ENCODE data around the gene SULT1E1. TPM values are rescaled to one million over a fixed set of nuclear protein-coding genes. Genes with fewer than 3 reads are reported as not detected.

SULT1E1 gene
- polyA plus RNA-seq, 1 donor (not counting 4 experiments of a cell fraction or from before 2014, with no cell fraction given): 4.6 TPM

- Histone ChIP-seq H3K27me3 (ENCODE audit: control insufficient read depth, extremely low read depth, insufficient read depth, low read length) (no peaks in the 10 kb centered on the region), H4K20me1 (ENCODE audit: control insufficient read depth, extremely low read depth, insufficient read depth, low read length) (no peaks in the 10 kb centered on the region), H3K36me3 (ENCODE audit: control insufficient read depth in 2 of 2, extremely low read depth in 1 of 2, insufficient read depth in 2 of 2, low read length in 2 of 2) (no peaks in the 10 kb centered on the region), H2AFZ (ENCODE audit: control insufficient read depth, low read length) (no peak overlapping the region), H3K4me3 (ENCODE audit: control insufficient read depth in 2 of 3, extremely low read depth in 1 of 3, insufficient read depth in 2 of 3, low read depth in 1 of 3, low read length in 3 of 3) (no peak overlapping the region), H3K27ac (ENCODE audit: control insufficient read depth, insufficient read depth, low read length) (no peak overlapping the region), H3K4me1 (ENCODE audit: control insufficient read depth, extremely low read depth, insufficient read depth, low read length) (peaks cover 3% of the 10 kb centered on the region), H3K9me1 (ENCODE audit: control insufficient read depth, extremely low read depth, insufficient read depth, low read length) (no peaks in the 10 kb centered on the region), H3K79me2 (ENCODE audit: control insufficient read depth, insufficient read depth, low read length) (no peaks in the 10 kb centered on the region), H3K9me3 (ENCODE audit: control insufficient read depth, low read depth, low read length) (no peaks in the 10 kb centered on the region), H3K9ac (ENCODE audit: control insufficient read depth, extremely low read depth, insufficient read depth, low read length) (no peak overlapping the region), H3K4me2 (ENCODE audit: control insufficient read depth, extremely low read depth, insufficient read depth, low read depth, low read length) (no peak overlapping the region)
- dilution Hi-C loops (cut with MboI; ENCODE audit: extremely low pct_ligation_motif_present, low sequenced_read_pairs): no loop called here
- FAIRE-seq: no peak
- TF ChIP-seq, protein P1, sequence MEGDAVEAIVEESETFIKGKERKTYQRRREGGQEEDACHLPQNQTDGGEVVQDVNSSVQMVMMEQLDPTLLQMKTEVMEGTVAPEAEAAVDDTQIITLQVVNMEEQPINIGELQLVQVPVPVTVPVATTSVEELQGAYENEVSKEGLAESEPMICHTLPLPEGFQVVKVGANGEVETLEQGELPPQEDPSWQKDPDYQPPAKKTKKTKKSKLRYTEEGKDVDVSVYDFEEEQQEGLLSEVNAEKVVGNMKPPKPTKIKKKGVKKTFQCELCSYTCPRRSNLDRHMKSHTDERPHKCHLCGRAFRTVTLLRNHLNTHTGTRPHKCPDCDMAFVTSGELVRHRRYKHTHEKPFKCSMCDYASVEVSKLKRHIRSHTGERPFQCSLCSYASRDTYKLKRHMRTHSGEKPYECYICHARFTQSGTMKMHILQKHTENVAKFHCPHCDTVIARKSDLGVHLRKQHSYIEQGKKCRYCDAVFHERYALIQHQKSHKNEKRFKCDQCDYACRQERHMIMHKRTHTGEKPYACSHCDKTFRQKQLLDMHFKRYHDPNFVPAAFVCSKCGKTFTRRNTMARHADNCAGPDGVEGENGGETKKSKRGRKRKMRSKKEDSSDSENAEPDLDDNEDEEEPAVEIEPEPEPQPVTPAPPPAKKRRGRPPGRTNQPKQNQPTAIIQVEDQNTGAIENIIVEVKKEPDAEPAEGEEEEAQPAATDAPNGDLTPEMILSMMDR (optimal IDR thresholded peaks at IDR 0.05 in 1 of 3, IDR thresholded peaks at IDR 0.05 in 1 of 3, conservative IDR thresholded peaks at IDR 0.05 in 1 of 3; ENCODE audit: extremely low read depth in 1 of 3, insufficient read depth in 2 of 3, low read length in 3 of 3): no peak
- no peak for TF ChIP-seq EZH2 (IDR thresholded peaks at IDR 0.05; ENCODE audit: low read length)
- no peak for DNase-seq (ENCODE audit: low read depth, low spot score)
Observed at GRCh38 chr4:69830192-69830559, 29.8 kb downstream of the SULT1E1 start.

DNA sequence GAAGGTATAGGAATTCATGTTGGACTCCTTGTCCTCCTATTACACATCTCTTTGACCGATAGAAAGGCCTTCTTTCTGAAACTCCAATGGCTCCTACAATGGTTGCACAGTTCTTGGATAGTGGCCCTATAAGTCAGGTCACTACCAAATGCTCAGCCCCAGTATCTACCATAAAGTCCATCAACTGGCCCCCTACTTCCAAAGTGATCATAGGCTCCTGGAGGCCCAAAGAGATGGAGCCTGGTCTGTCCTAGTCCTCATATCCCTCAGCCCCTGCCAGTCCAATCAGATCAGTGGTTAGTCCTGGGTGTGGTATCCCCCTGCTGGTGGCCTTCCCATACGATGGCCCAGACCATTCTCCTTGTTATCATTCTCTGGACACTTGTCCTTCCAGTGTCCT lies 30.3 kb downstream of the SULT1E1 start:
- dilution Hi-C loops (cut with MboI; ENCODE audit: extremely low pct_ligation_motif_present, low sequenced_read_pairs): no loop called here
- no peak overlapping the region for H3K27ac ChIP-seq (ENCODE audit: control insufficient read depth, insufficient read depth, low read length)
- no peak for FAIRE-seq

More for the DNA sequence above, 30.3 kb downstream of the SULT1E1 start:
- Histone ChIP-seq H3K4me1 (ENCODE audit: control insufficient read depth, extremely low read depth, insufficient read depth, low read length) (peaks cover 3% of the 10 kb centered on the region), H3K9me3 (ENCODE audit: control insufficient read depth, low read depth, low read length) (no peaks in the 10 kb centered on the region), H3K79me2 (ENCODE audit: control insufficient read depth, insufficient read depth, low read length) (no peaks in the 10 kb centered on the region), H3K9me1 (ENCODE audit: control insufficient read depth, extremely low read depth, insufficient read depth, low read length) (no peaks in the 10 kb centered on the region), H2AFZ (ENCODE audit: control insufficient read depth, low read length) (no peak overlapping the region), H3K4me2 (ENCODE audit: control insufficient read depth, extremely low read depth, insufficient read depth, low read depth, low read length) (no peak overlapping the region), H3K27me3 (ENCODE audit: control insufficient read depth, extremely low read depth, insufficient read depth, low read length) (no peaks in the 10 kb centered on the region), H3K36me3 (ENCODE audit: control insufficient read depth in 2 of 2, extremely low read depth in 1 of 2, insufficient read depth in 2 of 2, low read length in 2 of 2) (no peaks in the 10 kb centered on the region), H3K9ac (ENCODE audit: control insufficient read depth, extremely low read depth, insufficient read depth, low read length) (no peak overlapping the region), H4K20me1 (ENCODE audit: control insufficient read depth, extremely low read depth, insufficient read depth, low read length) (no peaks in the 10 kb centered on the region), H3K4me3 (ENCODE audit: control insufficient read depth in 2 of 3, extremely low read depth in 1 of 3, insufficient read depth in 2 of 3, low read depth in 1 of 3, low read length in 3 of 3) (no peak overlapping the region)
- DNase-seq (ENCODE audit: low read depth, low spot score): no peak
- TF ChIP-seq, protein P1 (optimal IDR thresholded peaks at IDR 0.05 in 1 of 3, IDR thresholded peaks at IDR 0.05 in 1 of 3, conservative IDR thresholded peaks at IDR 0.05 in 1 of 3; ENCODE audit: extremely low read depth in 1 of 3, insufficient read depth in 2 of 3, low read length in 3 of 3): no peak
- no peak for TF ChIP-seq EZH2 (IDR thresholded peaks at IDR 0.05; ENCODE audit: low read length)

Data from keratinocyte (primary cell).